ENCODE data around the gene SLC5A10. TPM values are rescaled to one million over a fixed set of nuclear protein-coding genes. Genes with fewer than 3 reads are reported as not detected.

SLC5A10 gene
- total and polyA plus RNA-seq, 12 donors = 0.06 to 0.19 (median 0.10) TPM; not detected in 6

DNA sequence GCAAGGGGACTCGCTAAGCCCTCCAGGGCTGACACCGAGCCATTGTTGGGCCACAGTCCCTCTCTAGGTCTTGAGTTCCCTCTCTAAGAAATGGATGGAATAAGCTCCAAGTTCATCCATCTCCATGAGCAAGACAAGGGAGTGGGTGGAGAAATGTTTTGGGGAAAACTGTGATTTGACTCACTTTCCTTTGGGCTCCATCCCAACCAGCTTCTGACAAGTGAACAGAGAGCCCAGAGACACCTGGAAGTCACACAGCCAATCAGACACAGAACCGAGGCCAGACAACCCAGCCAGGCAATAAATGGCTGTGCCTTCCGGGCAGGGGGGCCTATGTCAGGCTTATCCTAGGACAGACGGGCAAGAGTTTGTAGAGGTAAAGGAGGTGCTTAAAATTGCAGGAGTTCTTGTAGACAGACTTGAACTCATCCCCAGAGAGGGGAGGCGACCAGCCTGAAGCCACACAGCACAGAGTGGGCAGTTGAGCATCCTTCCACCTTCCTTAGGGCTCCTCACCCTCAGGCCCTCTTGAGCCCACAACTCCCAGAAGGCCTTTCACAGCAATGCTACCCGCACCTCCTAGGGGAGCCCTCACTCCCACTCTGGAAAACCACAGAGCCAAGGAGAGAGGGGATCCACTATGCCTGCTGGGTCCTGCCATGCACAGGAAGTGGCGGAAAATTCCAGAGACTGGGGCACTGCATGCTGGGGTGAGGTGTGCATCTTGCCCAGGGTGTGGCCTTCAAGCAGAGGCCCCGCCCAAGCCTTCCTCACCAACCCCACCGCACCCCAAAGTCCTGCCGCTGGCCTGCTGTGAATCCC lies 62.1 kb downstream of the SLC5A10 start:
- no peaks in the 10 kb centered on the region for H3K36me3 ChIP-seq

DNA sequence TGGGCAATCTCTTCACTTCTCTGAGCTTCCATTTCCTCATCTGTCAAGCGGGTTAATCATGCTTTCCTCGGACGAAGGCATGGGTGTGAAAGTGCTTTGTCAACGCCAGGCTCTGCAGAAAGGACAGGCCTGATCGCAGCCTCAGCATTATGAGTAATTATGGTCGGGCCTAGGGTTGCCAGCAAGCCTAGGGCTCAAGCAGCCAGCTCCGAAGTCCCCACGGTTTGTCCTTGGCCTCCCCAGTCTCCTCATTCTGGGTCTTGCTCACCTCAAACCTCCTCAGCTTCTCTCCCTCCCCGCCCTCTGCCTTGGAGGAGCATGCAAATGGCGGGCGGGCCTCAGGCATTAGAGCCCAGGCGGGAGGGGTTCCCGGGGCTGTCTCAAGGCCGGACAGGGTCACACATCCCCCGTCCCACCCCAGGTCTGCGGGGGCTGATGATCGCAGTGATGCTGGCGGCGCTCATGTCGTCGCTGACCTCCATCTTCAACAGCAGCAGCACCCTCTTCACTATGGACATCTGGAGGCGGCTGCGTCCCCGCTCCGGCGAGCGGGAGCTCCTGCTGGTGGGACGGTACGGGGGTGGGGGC lies 62.8 kb downstream of the SLC5A10 start:
- Histone ChIP-seq H3K36me3 (no peaks in the 10 kb centered on the region), H3K9me3 (no peaks in the 10 kb centered on the region), H3K27me3 (peaks cover 0 to 8% (median 0%) of the 10 kb centered on the region in 7 donors), H3K27ac (no peak overlapping the region), H3K4me3 (no peak overlapping the region), H3K4me1 (no peaks in the 10 kb centered on the region)
- DNase-seq = no peak
- WGBS, 2 donors = 80 to 81% methylated on average over 29 of the region's 29 CpGs
- TF ChIP-seq, protein P1, sequence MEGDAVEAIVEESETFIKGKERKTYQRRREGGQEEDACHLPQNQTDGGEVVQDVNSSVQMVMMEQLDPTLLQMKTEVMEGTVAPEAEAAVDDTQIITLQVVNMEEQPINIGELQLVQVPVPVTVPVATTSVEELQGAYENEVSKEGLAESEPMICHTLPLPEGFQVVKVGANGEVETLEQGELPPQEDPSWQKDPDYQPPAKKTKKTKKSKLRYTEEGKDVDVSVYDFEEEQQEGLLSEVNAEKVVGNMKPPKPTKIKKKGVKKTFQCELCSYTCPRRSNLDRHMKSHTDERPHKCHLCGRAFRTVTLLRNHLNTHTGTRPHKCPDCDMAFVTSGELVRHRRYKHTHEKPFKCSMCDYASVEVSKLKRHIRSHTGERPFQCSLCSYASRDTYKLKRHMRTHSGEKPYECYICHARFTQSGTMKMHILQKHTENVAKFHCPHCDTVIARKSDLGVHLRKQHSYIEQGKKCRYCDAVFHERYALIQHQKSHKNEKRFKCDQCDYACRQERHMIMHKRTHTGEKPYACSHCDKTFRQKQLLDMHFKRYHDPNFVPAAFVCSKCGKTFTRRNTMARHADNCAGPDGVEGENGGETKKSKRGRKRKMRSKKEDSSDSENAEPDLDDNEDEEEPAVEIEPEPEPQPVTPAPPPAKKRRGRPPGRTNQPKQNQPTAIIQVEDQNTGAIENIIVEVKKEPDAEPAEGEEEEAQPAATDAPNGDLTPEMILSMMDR (IDR thresholded peaks at IDR 0.05) = no peak
- no peak for ATAC-seq
- intact Hi-C loops (cut with DNase I) = no loop called here

More for the DNA sequence above, 62.1 kb downstream of the SLC5A10 start:
- Histone ChIP-seq H3K4me3 (no peak overlapping the region), H3K9me3 (no peaks in the 10 kb centered on the region), H3K4me1 (no peaks in the 10 kb centered on the region), H3K27me3 (peaks cover 0 to 8% (median 0%) of the 10 kb centered on the region in 7 donors), H3K27ac (no peak overlapping the region)
- 93% methylated on average over 11 of the region's 11 CpGs for whole genome bisulfite sequencing, 2 donors
- intact Hi-C loops (cut with DNase I) = loop anchor here in 1 of 10 donors (2.0 kb wide), 1 partner anchor 37 kb away; no protein-coding TSS in a partner anchor
- ATAC-seq (no peak), DNase-seq (no peak)
- TF ChIP-seq, protein P1 (IDR thresholded peaks at IDR 0.05) = no peak

DNA sequence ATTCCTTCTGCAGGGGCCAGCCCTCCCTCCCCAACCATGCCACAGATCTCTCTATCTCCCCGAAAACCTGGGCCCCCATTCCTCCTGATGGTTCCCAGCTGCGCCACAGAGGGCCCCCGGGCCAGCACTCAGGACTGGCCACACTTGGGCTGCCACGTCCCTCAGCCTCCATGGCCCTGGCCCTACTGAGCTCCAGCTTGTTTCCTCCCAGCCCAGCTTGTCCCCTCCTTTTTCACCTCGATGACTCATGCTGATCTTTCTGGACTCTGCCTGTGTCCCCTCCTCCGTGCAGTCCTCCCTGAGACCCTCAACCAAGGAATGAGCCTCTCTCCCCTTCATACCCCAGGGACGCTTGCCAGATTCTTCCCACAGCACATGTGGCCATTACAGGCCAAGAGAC lies 63.5 kb downstream of the SLC5A10 start:
- WGBS, 2 donors = 81 to 84% methylated on average over 7 of the region's 7 CpGs
- TF ChIP-seq, protein P1 (IDR thresholded peaks at IDR 0.05) = no peak
- Histone ChIP-seq H3K27ac (no peak overlapping the region), H3K4me3 (no peak overlapping the region), H3K36me3 (no peaks in the 10 kb centered on the region), H3K4me1 (no peaks in the 10 kb centered on the region), H3K9me3 (no peaks in the 10 kb centered on the region), H3K27me3 (peaks cover 0 to 8% (median 0%) of the 10 kb centered on the region in 7 donors)
- intact Hi-C loops (cut with DNase I) = no loop called here
- ATAC-seq = no peak
- no peak for DNase-seq

DNA sequence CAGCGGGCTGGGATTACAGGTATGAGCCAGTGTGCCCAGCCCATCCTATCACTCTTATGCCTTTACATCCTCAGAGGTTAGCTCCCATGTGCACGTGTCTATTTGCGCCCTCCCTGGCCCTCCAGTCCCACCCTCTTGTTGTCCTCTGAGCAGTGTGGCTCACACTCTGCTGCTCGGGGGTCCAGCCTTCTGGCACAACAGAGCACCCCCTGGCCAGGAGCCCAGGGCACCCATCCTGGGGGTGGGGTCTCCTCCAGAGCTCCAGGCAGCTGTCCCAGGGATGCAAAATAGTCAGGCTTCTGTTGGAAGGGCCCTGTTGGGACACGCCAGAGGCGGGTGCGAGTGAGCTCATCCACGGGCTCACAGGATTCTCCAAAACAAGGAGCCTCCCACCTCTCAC lies 64.3 kb downstream of the SLC5A10 start:
- intact Hi-C loops (cut with DNase I) = no loop called here
- Histone ChIP-seq H3K4me3 (no peak overlapping the region), H3K4me1 (no peaks in the 10 kb centered on the region), H3K9me3 (no peaks in the 10 kb centered on the region), H3K27me3 (peaks cover 0 to 8% (median 0%) of the 10 kb centered on the region in 7 donors), H3K36me3 (peaks cover 0 to 3% (median 0%) of the 10 kb centered on the region in 9 donors), H3K27ac (no peak overlapping the region)
- no peak for ATAC-seq
- 86 to 88% methylated on average over 8 of the region's 8 CpGs for WGBS, 2 donors
- TF ChIP-seq, protein P1 (IDR thresholded peaks at IDR 0.05) = no peak
- no peak for DNase-seq
